ENCODE measurements around the gene LRCOL1. TPM values are rescaled to one million over a fixed set of nuclear protein-coding genes. Genes with fewer than 3 reads are reported as not detected.

LRCOL1 gene
- total and polyA plus RNA-seq, 2 of the 13 experiments (the other 11 are each of a cell fraction or from before 2014, with no cell fraction given), result not detected

- Histone ChIP-seq H3K9ac (ENCODE audit: insufficient read depth, low read depth, low read length) (no peak overlapping the region), H3K27me3 (ENCODE audit: control insufficient read depth in 1 of 2, insufficient read depth in 2 of 2, low read length in 2 of 2) (no peaks in the 10 kb centered on the region), H3K4me2 (ENCODE audit: low read depth, low read length) (no peak overlapping the region), H3K36me3 (replicated peaks in 1 of 2; ENCODE audit: control insufficient read depth in 1 of 2, insufficient read depth in 2 of 2, low read length in 2 of 2) (peaks cover 7 to 20% of the 10 kb centered on the region in 2 experiments; a peak in 3 of 5 replicates), H3K4me1 (ENCODE audit: insufficient read depth, low read length) (peaks cover 10% of the 10 kb centered on the region), H3K9me3 (ENCODE audit: low read length) (peaks cover 3% of the 10 kb centered on the region), H4K20me1 (ENCODE audit: insufficient read depth, low read length) (no peaks in the 10 kb centered on the region; the same call in 1 of the 2 replicates), H3K27ac (ENCODE audit: extremely low read length, insufficient read depth, low read length) (no peak overlapping the region), H2AFZ (ENCODE audit: low read length) (no peak overlapping the region), H3K4me3 (replicated peaks in 1 of 3; ENCODE audit: insufficient read depth in 1 of 3, low read depth in 2 of 3, low read length in 3 of 3) (no peak overlapping the region), H3K79me2 (ENCODE audit: insufficient read depth, low read length) (no peaks in the 10 kb centered on the region)
- 54% methylated on average over 9 of the region's 11 CpGs for WGBS (ENCODE audit: low lambda C conversion rate)
- no TSS peak for BruUV-seq (replicated peaks)
- ATAC-seq (peak; percentile 15), DNase-seq (ENCODE audit: low spot score) (no peak), FAIRE-seq (no peak)
- intact Hi-C loops (cut with micrococcal nuclease; ENCODE audit: unreplicated experiment) (no loop called here), in situ Hi-C loops (cut with HindIII; ENCODE audit: extremely low pct_ligation_motif_present, low pct_unique_long_range_greater_than_20kb) (no loop called here)
- CTCF ChIA-PET (ENCODE audit: low intra/inter-chr PET ratio, low total read pairs), result no interaction called here
- POLR2A ChIA-PET, result no interaction called here
- TF ChIP-seq ZNF501 (CRISPR knock-in tag; IDR thresholded peaks at IDR 0.05) (no peak), MLX (CRISPR knock-in tag; IDR thresholded peaks at IDR 0.05) (no peak), ZZZ3 (CRISPR knock-in tag; IDR thresholded peaks at IDR 0.05; ENCODE audit: borderline replicate concordance) (no peak), AKAP8 (CRISPR knock-in tag; IDR thresholded peaks at IDR 0.05) (peak; percentile 27; the same call in 1 of the 2 replicates), RBM22 (optimal IDR thresholded peaks at IDR 0.05; ENCODE audit: low read length) (peak; percentile 31), ARNT2 (CRISPR knock-in tag; IDR thresholded peaks at IDR 0.05; ENCODE audit: low read depth) (no peak), ZNF768 (CRISPR knock-in tag; IDR thresholded peaks at IDR 0.05) (0 out of 2 replicates have a peak, but pooled peaks have one; percentile 4), SP4 (CRISPR knock-in tag; IDR thresholded peaks at IDR 0.05) (no peak), TBP (CRISPR knock-in tag; IDR thresholded peaks at IDR 0.05) (no peak), MNT (IDR thresholded peaks at IDR 0.05) (peak; percentile 80), REXO4 (CRISPR knock-in tag; IDR thresholded peaks at IDR 0.05; ENCODE audit: borderline replicate concordance) (no peak), ZNF687 (CRISPR knock-in tag; IDR thresholded peaks at IDR 0.05) (peak; percentile 37; the same call in 1 of the 2 replicates), MBNL3 (CRISPR knock-in tag; conservative IDR thresholded peaks at IDR 0.05) (no peak), RARG (CRISPR knock-in tag; IDR thresholded peaks at IDR 0.05; ENCODE audit: low read depth) (no peak), TARDBP (CRISPR knock-in tag; IDR thresholded peaks at IDR 0.05) (no peak), MYNN (CRISPR knock-in tag; IDR thresholded peaks at IDR 0.05; ENCODE audit: low read depth) (no peak), ZNF572 (CRISPR knock-in tag; IDR thresholded peaks at IDR 0.05) (no peak), GTF3A (CRISPR knock-in tag; conservative IDR thresholded peaks at IDR 0.05) (no peak), SCMH1 (CRISPR knock-in tag; IDR thresholded peaks at IDR 0.05; ENCODE audit: borderline replicate concordance) (no peak)
Observed at GRCh38 chr12:132622437-132623071, 12.2 kb upstream of the LRCOL1 start.

Measured in HepG2 (cell line).